ENCODE data around the gene BMP6.

DNA sequence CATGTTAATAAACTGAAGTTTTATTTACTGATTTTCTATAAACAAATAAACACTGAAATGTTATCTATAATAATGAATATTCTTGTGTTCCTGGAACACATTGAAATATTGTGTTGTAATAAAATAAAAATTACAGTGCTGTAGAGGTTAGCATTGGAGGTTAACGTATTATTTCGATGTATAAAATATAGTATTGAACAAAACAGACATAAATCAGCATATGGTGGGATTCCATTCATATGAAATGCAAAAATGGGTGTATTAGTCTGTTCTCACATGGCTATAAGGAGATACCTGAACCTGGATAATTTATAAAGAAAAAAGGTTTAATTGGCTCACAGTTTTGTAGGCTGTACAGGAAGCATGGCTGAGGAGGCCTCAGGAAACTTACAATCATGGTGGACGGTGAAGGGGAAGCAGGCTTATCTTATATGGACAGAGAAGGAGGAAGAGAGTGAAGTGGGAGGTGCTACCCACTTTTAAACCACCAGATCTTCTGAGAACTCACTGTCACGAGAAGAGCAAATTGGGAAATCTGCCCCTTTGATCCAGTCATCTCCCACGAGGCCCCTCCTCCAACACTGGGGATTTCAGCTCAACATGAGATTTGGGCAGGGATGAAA, 24.6 kb upstream of the BMP6 start:
- TF ChIP-seq, protein P1, sequence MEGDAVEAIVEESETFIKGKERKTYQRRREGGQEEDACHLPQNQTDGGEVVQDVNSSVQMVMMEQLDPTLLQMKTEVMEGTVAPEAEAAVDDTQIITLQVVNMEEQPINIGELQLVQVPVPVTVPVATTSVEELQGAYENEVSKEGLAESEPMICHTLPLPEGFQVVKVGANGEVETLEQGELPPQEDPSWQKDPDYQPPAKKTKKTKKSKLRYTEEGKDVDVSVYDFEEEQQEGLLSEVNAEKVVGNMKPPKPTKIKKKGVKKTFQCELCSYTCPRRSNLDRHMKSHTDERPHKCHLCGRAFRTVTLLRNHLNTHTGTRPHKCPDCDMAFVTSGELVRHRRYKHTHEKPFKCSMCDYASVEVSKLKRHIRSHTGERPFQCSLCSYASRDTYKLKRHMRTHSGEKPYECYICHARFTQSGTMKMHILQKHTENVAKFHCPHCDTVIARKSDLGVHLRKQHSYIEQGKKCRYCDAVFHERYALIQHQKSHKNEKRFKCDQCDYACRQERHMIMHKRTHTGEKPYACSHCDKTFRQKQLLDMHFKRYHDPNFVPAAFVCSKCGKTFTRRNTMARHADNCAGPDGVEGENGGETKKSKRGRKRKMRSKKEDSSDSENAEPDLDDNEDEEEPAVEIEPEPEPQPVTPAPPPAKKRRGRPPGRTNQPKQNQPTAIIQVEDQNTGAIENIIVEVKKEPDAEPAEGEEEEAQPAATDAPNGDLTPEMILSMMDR (IDR thresholded peaks at IDR 0.05; ENCODE audit: low read length): no peak
- TF ChIP-seq EZH2 (optimal IDR thresholded peaks at IDR 0.05; ENCODE audit: low read depth, low read length): no peak
- no peak for TF ChIP-seq EZH2phosphoT487 (IDR thresholded peaks at IDR 0.05; ENCODE audit: low read length)

All from MM.1S (cell line).